Measurements from ENCODE around the gene CDH13.

- TF ChIP-seq EP300 (IDR thresholded peaks at IDR 0.05): no peak
- no peak for TF ChIP-seq POLR2AphosphoS5 (IDR thresholded peaks at IDR 0.05)
These were observed 491.0 kb downstream of the CDH13 start for GRCh38 chr16:83117810-83118209.
